GM23338 (cell line): ENCODE results near the gene NPVF. TPM values are rescaled to one million over a fixed set of nuclear protein-coding genes. Genes with fewer than 3 reads are reported as not detected.

ENCODE experiments used
- CREB1 ChIP-seq: fragments of 250-450 bp; sonication (Bioruptor Pico); IDR thresholded peaks from 2 replicates; pipeline ENCODE4 v1.5.0; 2020; ENCODE audit warnings: low read depth, mild to moderate bottlenecking, moderate library complexity
- CTCF ChIP-seq, 2 experiments: fragments of 200-600 bp in 1 of 2; sonication (generic) in 1 of 2; conservative IDR thresholded peaks; 2 replicates each; pipeline versions ENCODE4 v1.5.1 to v1.6.1; 2016 to 2017; ENCODE audit warnings: antibody characterized with exemption in 2 of 2, low read depth in 2 of 2, mild to moderate bottlenecking in 2 of 2, moderate library complexity in 1 of 2
- ETS1 ChIP-seq: IDR thresholded peaks from 2 replicates; pipeline ENCODE4 v1.6.1; 2016; ENCODE audit warnings: antibody characterized with exemption
- EZH2 ChIP-seq: fragments of 200-600 bp; sonication (generic); IDR thresholded peaks from one replicate; pipeline ENCODE4 v1.8.0; 2017; ENCODE audit warnings: antibody characterized with exemption, mild to moderate bottlenecking, low read depth; ENCODE audit not compliant: unreplicated experiment
- JUNB ChIP-seq: IDR thresholded peaks from one replicate; pipeline ENCODE4 v1.6.1; 2016; ENCODE audit warnings: antibody characterized with exemption; ENCODE audit not compliant: unreplicated experiment
- NANOG ChIP-seq: IDR thresholded peaks from 2 replicates; pipeline ENCODE4 v1.6.1; 2016; ENCODE audit warnings: antibody characterized with exemption, borderline replicate concordance
- STAT1 ChIP-seq: IDR thresholded peaks from one replicate; pipeline ENCODE4 v1.6.1; 2016; ENCODE audit warnings: antibody characterized with exemption; ENCODE audit not compliant: unreplicated experiment
- ZNF462 ChIP-seq: fragments of 250-450 bp; sonication (Bioruptor Pico); IDR thresholded peaks from 2 replicates; pipeline ENCODE4 v1.5.0; 2020; ENCODE audit warnings: mild to moderate bottlenecking, moderate library complexity
- polyA plus RNA-seq: library from polyadenylated mRNA; unstranded; fragments of >200 nt; fragmentation: Nextera tagmentation; extraction: Ambion mirVana; gene quantifications from 2 replicates; pipeline ENCODE4 v1.2.1, GENCODE V29; 2016
- total RNA-seq: library from RNA; depleted of rRNA; stranded (reverse); fragments of >200 nt; shearing (Covaris generic); gene quantifications from 2 replicates; pipeline ENCODE4 v1.2.3, GENCODE V29; 2014

NPVF gene
- total and polyA plus RNA-seq, 2 experiments from 2014 or later: not detected

- no peak for TF ChIP-seq ZNF462
- no peak for TF ChIP-seq CREB1 (CRISPR knock-in tag)
- TF ChIP-seq STAT1: no peak
- no peak for TF ChIP-seq ETS1
- no peak for TF ChIP-seq NANOG
- TF ChIP-seq CTCF (conservative IDR thresholded peaks at IDR 0.05; ENCODE audit: low read depth in 2 of 2): no peak
- TF ChIP-seq JUNB: no peak
- no peak for TF ChIP-seq EZH2
These were observed 11.6 kb upstream of the NPVF start (continued) for GRCh38 chr7:25239888-25240287.
